ENCODE measurements around the gene SIK2. TPM values are rescaled to one million over a fixed set of nuclear protein-coding genes. Genes with fewer than 3 reads are reported as not detected.
"Not testable (repeated sequence)": the region's sequence is repeated elsewhere in the genome, so short reads cannot be mapped to it uniquely, and the experiment has no call there.

SIK2 gene
- polyA plus RNA-seq, 3 donors: 7.8 to 58.7 (median 15.7) TPM

- H3K27ac ChIP-seq (ENCODE audit: low read depth, low read length): no peak overlapping the region
- WGBS, 3 donors: 82 to 88% (median 83%) methylated on average over 1 of the region's 1 CpG
These were observed 37.1 kb downstream of the SIK2 start for GRCh38 chr11:111639226-111639925.

GRCh38 chr11:111641339-111642015 lies 39.2 kb downstream of the SIK2 start:
- 79 to 91% (median 81%) methylated on average over 2 of the region's 2 CpGs for WGBS, 3 donors
- no peak overlapping the region for H3K27ac ChIP-seq (ENCODE audit: low read depth, low read length)

GRCh38 chr11:111642542-111642941 lies 40.3 kb downstream of the SIK2 start:
- 82 to 100% (median 98%) methylated on average over 1 of the region's 1 CpG for WGBS, 3 donors
- no peak overlapping the region for H3K27ac ChIP-seq (ENCODE audit: low read depth, low read length)

GRCh38 chr11:111644922-111645321 lies 42.7 kb downstream of the SIK2 start:
- 88 to 98% (median 95%) methylated on average over 1 of the region's 1 CpG for WGBS, 3 donors
- no peak overlapping the region for H3K27ac ChIP-seq (ENCODE audit: low read depth, low read length)

- H3K27ac ChIP-seq (ENCODE audit: low read depth, low read length): no peak overlapping the region
- 90 to 96% (median 94%) methylated on average over 9 of the region's 9 CpGs for WGBS, 3 donors
These were observed 43.5 kb downstream of the SIK2 start for GRCh38 chr11:111645657-111646316.

GRCh38 chr11:111651336-111651735 lies 49.1 kb downstream of the SIK2 start:
- H3K27ac ChIP-seq (ENCODE audit: low read depth, low read length): not testable (repeated sequence)
- 88 to 93% (median 91%) methylated on average over 5 of the region's 5 CpGs for WGBS, 3 donors

GRCh38 chr11:111652184-111652583 lies 49.9 kb downstream of the SIK2 start:
- WGBS, 3 donors: 45 to 74% (median 73%) methylated on average over 2 of the region's 2 CpGs
- H3K27ac ChIP-seq (ENCODE audit: low read depth, low read length): no peak overlapping the region

GRCh38 chr11:111654601-111655000 lies 52.4 kb downstream of the SIK2 start:
- no peak overlapping the region for H3K27ac ChIP-seq (ENCODE audit: low read depth, low read length)

GRCh38 chr11:111655924-111656323 lies 53.7 kb downstream of the SIK2 start:
- H3K27ac ChIP-seq (ENCODE audit: low read depth, low read length): no peak overlapping the region
- 89 to 97% (median 90%) methylated on average over 5 of the region's 5 CpGs for WGBS, 3 donors

- H3K27ac ChIP-seq (ENCODE audit: low read depth, low read length): not testable (repeated sequence)
- 87 to 98% (median 91%) methylated on average over 8 of the region's 8 CpGs for WGBS, 3 donors
These were observed 55.7 kb downstream of the SIK2 start for GRCh38 chr11:111657905-111658304.

GRCh38 chr11:111658493-111658892 lies 56.2 kb downstream of the SIK2 start:
- not testable (repeated sequence) for H3K27ac ChIP-seq (ENCODE audit: low read depth, low read length)
- 96 to 99% (median 98%) methylated on average over 3 of the region's 3 CpGs for WGBS, 3 donors

- no peak overlapping the region for H3K27ac ChIP-seq (ENCODE audit: low read depth, low read length)
- 71 to 87% (median 78%) methylated on average over 10 of the region's 10 CpGs for WGBS, 3 donors
These were observed 57.2 kb downstream of the SIK2 start for GRCh38 chr11:111659201-111660115.

- WGBS, 3 donors: 89 to 98% (median 90%) methylated on average over 2 of the region's 2 CpGs
- no peak overlapping the region for H3K27ac ChIP-seq (ENCODE audit: low read depth, low read length)
These were observed 58.6 kb downstream of the SIK2 start for GRCh38 chr11:111660822-111661221.

GRCh38 chr11:111663820-111664219 lies 61.6 kb downstream of the SIK2 start:
- no peak overlapping the region for H3K27ac ChIP-seq (ENCODE audit: low read depth, low read length)

- no peak overlapping the region for H3K27ac ChIP-seq (ENCODE audit: low read depth, low read length)
- WGBS, 3 donors: 52 to 59% (median 57%) methylated on average over 3 of the region's 3 CpGs
These were observed 63.5 kb downstream of the SIK2 start for GRCh38 chr11:111665777-111666176.

- no peak overlapping the region for H3K27ac ChIP-seq (ENCODE audit: low read depth, low read length)
- WGBS, 3 donors: 90 to 97% (median 90%) methylated on average over 1 of the region's 1 CpG
These were observed 66.7 kb downstream of the SIK2 start for GRCh38 chr11:111668980-111669379.

- H3K27ac ChIP-seq (ENCODE audit: low read depth, low read length): no peak overlapping the region
- 79 to 100% (median 98%) methylated on average over 1 of the region's 1 CpG for WGBS, 3 donors
These were observed 69.1 kb downstream of the SIK2 start for GRCh38 chr11:111671383-111671782.

GRCh38 chr11:111672949-111673348 lies 70.7 kb downstream of the SIK2 start:
- H3K27ac ChIP-seq (ENCODE audit: low read depth, low read length): no peak overlapping the region
- 72 to 99% (median 91%) methylated on average over 1 of the region's 1 CpG for WGBS, 3 donors

- 90 to 97% (median 91%) methylated on average over 1 of the region's 1 CpG for WGBS, 3 donors
- no peak overlapping the region for H3K27ac ChIP-seq (ENCODE audit: low read depth, low read length)
These were observed 72.7 kb downstream of the SIK2 start for GRCh38 chr11:111674941-111675340.
